ENCODE data around the gene TTLL3. TPM values are rescaled to one million over a fixed set of nuclear protein-coding genes. Genes with fewer than 3 reads are reported as not detected.

TTLL3 gene
- total and polyA plus RNA-seq, 2 of the 8 experiments (the other 6 are each of a cell fraction or from before 2014, with no cell fraction given): 5.9 to 8.9 TPM

DNA sequence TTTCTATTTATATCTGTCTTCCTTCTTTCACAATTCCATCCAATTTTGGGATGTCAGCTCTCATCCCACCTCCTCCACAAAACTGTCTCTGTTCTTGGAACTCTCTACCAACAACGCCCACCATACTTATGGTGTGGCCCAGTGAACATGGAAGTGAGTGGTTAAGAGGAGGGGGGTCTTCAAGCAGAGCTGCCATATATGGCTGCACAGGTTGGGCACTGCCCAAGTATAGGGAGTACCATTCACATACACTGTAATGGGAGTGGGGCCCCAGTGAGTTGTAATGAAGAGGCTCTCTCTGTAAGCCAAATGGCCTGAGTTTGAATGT lies 32.4 kb upstream of the TTLL3 start:
- Histone ChIP-seq H3K23me2 (ENCODE audit: low read depth, low read length) (no peaks in the 10 kb centered on the region; the same call in 1 of the 2 replicates), H4K91ac (replicated peaks; ENCODE audit: insufficient read length, low read length) (no peak overlapping the region), H4K20me1 (replicated peaks in 1 of 2; ENCODE audit: control insufficient read depth in 1 of 2, insufficient read depth in 2 of 2, low read length in 2 of 2) (no peaks in the 10 kb centered on the region), H3K27ac (ENCODE audit: low read depth, low read length) (no peak overlapping the region), H3K4me3 (ENCODE audit: extremely low read depth in 1 of 4, insufficient read depth in 2 of 4, low read depth in 3 of 4, low read length in 4 of 4) (no peak overlapping the region), H2AK5ac (ENCODE audit: low read depth, low read length) (no peak overlapping the region), H3K36me3 (ENCODE audit: control insufficient read depth in 2 of 4, insufficient read depth in 4 of 4, low read length in 3 of 4) (peaks cover 2 to 12% (median 10%) of the 10 kb centered on the region in 4 experiments; a peak in 6 of 8 replicates), H2AFZ (ENCODE audit: low read length) (no peak overlapping the region), H3K79me1 (ENCODE audit: low read depth, low read length) (no peaks in the 10 kb centered on the region), H3K23ac (ENCODE audit: insufficient read length) (no peak overlapping the region), H2BK5ac (ENCODE audit: low read depth, low read length) (no peak overlapping the region), H3K4me2 (ENCODE audit: insufficient read depth in 1 of 2, low read depth in 2 of 2, low read length in 2 of 2) (no peak overlapping the region), H3K4ac (replicated peaks; ENCODE audit: insufficient read length, low read depth, low read length) (no peak overlapping the region), H2BK12ac (ENCODE audit: low read depth, low read length) (no peak overlapping the region), H3K14ac (ENCODE audit: insufficient read length) (no peak overlapping the region), H3K9ac (replicated peaks in 1 of 4; ENCODE audit: extremely low read depth in 1 of 4, low read depth in 3 of 4, low read length in 3 of 4) (no peak overlapping the region), H3K27me3 (replicated peaks in 1 of 4; ENCODE audit: control insufficient read depth in 3 of 4, extremely low read depth in 1 of 4, insufficient read depth in 3 of 4, low read length in 3 of 4) (peaks cover 0 to 5% (median 1%) of the 10 kb centered on the region in 4 experiments; a peak in 4 of 7 replicates), H3K9me3 (ENCODE audit: insufficient read depth in 2 of 2, low read depth in 1 of 2, low read length in 1 of 2) (no peaks in the 10 kb centered on the region), H2BK15ac (ENCODE audit: low read length) (no peak overlapping the region), H3K56ac (replicated peaks; ENCODE audit: insufficient read length, low read depth, low read length) (no peak overlapping the region), H4K5ac (ENCODE audit: insufficient read length, low read depth, low read length) (no peak overlapping the region), H2BK120ac (replicated peaks; ENCODE audit: low read depth, low read length) (no peak overlapping the region), H3K4me1 (replicated peaks in 1 of 4; ENCODE audit: control insufficient read depth in 3 of 4, insufficient read depth in 4 of 4, low read length in 3 of 4) (no peaks in the 10 kb centered on the region), H2BK20ac (ENCODE audit: low read length) (no peak overlapping the region), H3K79me2 (ENCODE audit: control insufficient read depth in 1 of 2, insufficient read depth in 2 of 2, low read length in 2 of 2) (no peaks in the 10 kb centered on the region), H3K18ac (ENCODE audit: extremely low read depth, low read length) (no peak overlapping the region), H4K8ac (ENCODE audit: extremely low read depth, insufficient read depth, low read length) (no peak overlapping the region)
- ChIA-PET CTCF (ENCODE audit: partially characterized antibody) (no interaction called here), POLR2A (ENCODE audit: partially characterized antibody) (interaction anchor here (0.6 to 2.8 kb wide), 11 partner anchors 8 to 79 kb away, joined by 3 to 10 read pairs (median 4); partner anchors contain the start of genes ARPC4, BRPF1 and TADA3)
- no peak for FAIRE-seq
- WGBS, 2 experiments (ENCODE audit: extremely low coverage in 1 of 2, insufficient coverage in 1 of 2, insufficient read length in 1 of 2, insufficient replicate concordance in 2 of 2, low coverage in 1 of 2, low lambda C conversion rate in 2 of 2, missing lambda C conversion rate in 1 of 2): 77% methylated on average over 1 of the region's 1 CpG; no CpG with 5 or more reads in 1 of the 2 experiments
- no peak for DNase-seq (ENCODE audit: low read depth in 1 of 2, low spot score in 2 of 2)
- no peak for TF ChIP-seq SP1 (IDR thresholded peaks at IDR 0.05; ENCODE audit: low read depth, low read length)
- TF ChIP-seq HDAC2 (IDR thresholded peaks at IDR 0.05; ENCODE audit: borderline replicate concordance in 1 of 2, low read depth in 2 of 2, low read length in 2 of 2): no peak
- TF ChIP-seq, protein P1, sequence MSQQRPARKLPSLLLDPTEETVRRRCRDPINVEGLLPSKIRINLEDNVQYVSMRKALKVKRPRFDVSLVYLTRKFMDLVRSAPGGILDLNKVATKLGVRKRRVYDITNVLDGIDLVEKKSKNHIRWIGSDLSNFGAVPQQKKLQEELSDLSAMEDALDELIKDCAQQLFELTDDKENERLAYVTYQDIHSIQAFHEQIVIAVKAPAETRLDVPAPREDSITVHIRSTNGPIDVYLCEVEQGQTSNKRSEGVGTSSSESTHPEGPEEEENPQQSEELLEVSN (IDR thresholded peaks at IDR 0.05): no peak
- no peak for TF ChIP-seq BRCA1 (IDR thresholded peaks at IDR 0.05; ENCODE audit: low read depth, low read length)
- no peak for TF ChIP-seq NRF1 (IDR thresholded peaks at IDR 0.05; ENCODE audit: low read depth, low read length)
- no peak for TF ChIP-seq CHD2 (IDR thresholded peaks at IDR 0.05; ENCODE audit: low read length)
- TF ChIP-seq JUN (IDR thresholded peaks at IDR 0.05; ENCODE audit: low read depth, low read length): no peak
- no peak for TF ChIP-seq SAP30 (IDR thresholded peaks at IDR 0.05; ENCODE audit: insufficient read depth, insufficient replicate concordance, low read length)
- TF ChIP-seq, protein P2, sequence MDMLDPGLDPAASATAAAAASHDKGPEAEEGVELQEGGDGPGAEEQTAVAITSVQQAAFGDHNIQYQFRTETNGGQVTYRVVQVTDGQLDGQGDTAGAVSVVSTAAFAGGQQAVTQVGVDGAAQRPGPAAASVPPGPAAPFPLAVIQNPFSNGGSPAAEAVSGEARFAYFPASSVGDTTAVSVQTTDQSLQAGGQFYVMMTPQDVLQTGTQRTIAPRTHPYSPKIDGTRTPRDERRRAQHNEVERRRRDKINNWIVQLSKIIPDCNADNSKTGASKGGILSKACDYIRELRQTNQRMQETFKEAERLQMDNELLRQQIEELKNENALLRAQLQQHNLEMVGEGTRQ (IDR thresholded peaks at IDR 0.05; ENCODE audit: low read length): no peak
- no peak for TF ChIP-seq NANOG (IDR thresholded peaks at IDR 0.05; ENCODE audit: insufficient read depth, low read depth, low read length, poor library complexity, severe bottlenecking)
- TF ChIP-seq SUZ12 (IDR thresholded peaks at IDR 0.05; ENCODE audit: low read length): no peak
- no peak for TF ChIP-seq KDM4A (IDR thresholded peaks at IDR 0.05; ENCODE audit: low read depth, low read length, severe bottlenecking)

Measured in H1 (cell line).